Heart left ventricle (tissue), 16 donors: ENCODE measurements around the gene PHB1. TPM values are rescaled to one million over a fixed set of nuclear protein-coding genes. Genes with fewer than 3 reads are reported as not detected.

Source experiments
- ATAC-seq, 4 donors: fragments of 200-7000 bp; cut with Tn5 transposase; one replicate each; pipeline ENCODE4 v1.9.1; 2020 to 2022; ENCODE audit warnings: moderate library complexity in 4 of 4, mild to moderate bottlenecking in 3 of 4, moderate number of reproducible peaks in 1 of 4
- DNase-seq, 5 donors: peaks; one replicate each; pipeline ENCODE4 v3.0.0-alpha.2; 2020
- H3K27ac ChIP-seq, 12 donors: fragments of 200-600 bp; sonication (generic) in 4 of 12; one replicate each; pipeline versions ENCODE4 v1.5.0 to v1.8.0; 2016 to 2022; ENCODE audit warnings: mild to moderate bottlenecking in 2 of 12
- H3K27me3 ChIP-seq, 9 donors: fragments of 200-600 bp; sonication (generic) in 2 of 9; one replicate each; pipeline versions ENCODE4 v1.5.1 to v1.8.0; 2016 to 2022; ENCODE audit warnings: mild to moderate bottlenecking in 3 of 9
- H3K36me3 ChIP-seq, 9 donors: fragments of 200-600 bp; sonication (generic) in 2 of 9; one replicate each; pipeline versions ENCODE4 v1.5.0 to v1.8.0; 2018 to 2022; ENCODE audit warnings: mild to moderate bottlenecking in 2 of 9
- H3K4me1 ChIP-seq, 12 donors: fragments of 200-600 bp; sonication (generic) in 4 of 12; one replicate each; pipeline versions ENCODE4 v1.5.0 to v1.8.0; 2016 to 2022; ENCODE audit warnings: mild to moderate bottlenecking in 3 of 12
- H3K4me3 ChIP-seq, 12 donors: fragments of 200-600 bp; sonication (generic) in 4 of 12; one replicate each; pipeline versions ENCODE4 v1.5.0 to v1.8.0; 2017 to 2022; ENCODE audit warnings: mild to moderate bottlenecking in 9 of 12, moderate library complexity in 4 of 12
- H3K9me3 ChIP-seq, 12 donors: fragments of 200-600 bp; sonication (generic) in 4 of 12; one replicate each; pipeline versions ENCODE4 v1.5.0 to v1.8.0; 2016 to 2022; ENCODE audit warnings: mild to moderate bottlenecking in 1 of 12
- CTCF ChIP-seq, 12 donors: fragments of 200-600 bp; sonication (generic) in 4 of 12; IDR thresholded peaks; one replicate each; pipeline versions ENCODE4 v1.5.0 to v1.8.0; 2018 to 2022; ENCODE audit warnings: antibody characterized with exemption in 12 of 12, mild to moderate bottlenecking in 5 of 12
- POLR2A ChIP-seq, 2 donors: fragments of 450-650 bp; IDR thresholded peaks; one replicate each; pipeline ENCODE4 v1.6.1; 2017; ENCODE audit warnings: antibody characterized with exemption in 2 of 2, mild to moderate bottlenecking in 2 of 2, moderate library complexity in 2 of 2
- WGBS, 4 donors: extraction: QIAGEN DNeasy Blood & Tissue Kit in 2 of 4; methylation state at CpG; one replicate each; pipeline versions ENCODE4 v1.1.5 to v1.1.7; 2013 to 2018; 5-methylcytosine and 5-hydroxymethylcytosine counted together
- intact Hi-C, 10 donors: fragments of 100-400 bp; cut with DNase I; formaldehyde crosslinking; loops; one replicate each; pipeline versions ENCODE4 v1.11.1 to v1.14.2; 2022
- polyA plus RNA-seq, 2 donors: library from polyadenylated mRNA; stranded (reverse); fragments of 200-250 nt; gene quantifications; one replicate each; pipeline ENCODE4 v1.2.3, GENCODE V29; 2013
- total RNA-seq, 9 donors: library from RNA; depleted of rRNA in 2 of 9; stranded (reverse); fragments of >200 nt in 2 of 9; fragmentation: NEBNext Ultra II Directional in 3 of 9; extraction: Animal tissue kit (Norgen Biotek cat#: 25700) in 3 of 9; gene quantifications; one replicate each; pipeline versions ENCODE4 v1.1.0 to v1.2.4, GENCODE V29; 2016 to 2023
- donor health status: ischemic (EF 13 %, LVEDD 7.1; RV severe dilation, severe dysfunction).
- donor health status: healthy with polysubstance abuse.
- donor health status: DM: no; HTN: yes; CAD: no.
- donor health status: DM: no; HTN: no; CAD: no.
- donor health status: ischemic (EF 25% LVEDD 6.9; RV normal size, moderate dysfunction).
- donor health status: ischemic (EF 25% LVEDD 5.7; RV mildly dilated, moderate dysfunction).
- donor health status: healthy.
- donor health status: DM: yes; HTN: yes; CAD: no.
- donor health status: ischemic (EF 35%, LVEDD 5.7; RV mildly dilated, moderate dysfunction).
- donor health status: nonischemic (EF 11% LVEDD 7.7; RV severe dilation, severe dysfunction).
- donor health status: DM: yes; HTN: yes; CAD: no.
- donor health status: PGD.
- donor health status: ischemic (EF 29% LVEDD 5.4; RV normal size, mild dysfunction).
- donor health status: nonischemic (EF 23%, LVEDD 6.1; RV moderate dilation, normal function).

Gene PHB1
- total and polyA plus RNA-seq, 11 donors: 125 to 328 (median 211) TPM

DNA sequence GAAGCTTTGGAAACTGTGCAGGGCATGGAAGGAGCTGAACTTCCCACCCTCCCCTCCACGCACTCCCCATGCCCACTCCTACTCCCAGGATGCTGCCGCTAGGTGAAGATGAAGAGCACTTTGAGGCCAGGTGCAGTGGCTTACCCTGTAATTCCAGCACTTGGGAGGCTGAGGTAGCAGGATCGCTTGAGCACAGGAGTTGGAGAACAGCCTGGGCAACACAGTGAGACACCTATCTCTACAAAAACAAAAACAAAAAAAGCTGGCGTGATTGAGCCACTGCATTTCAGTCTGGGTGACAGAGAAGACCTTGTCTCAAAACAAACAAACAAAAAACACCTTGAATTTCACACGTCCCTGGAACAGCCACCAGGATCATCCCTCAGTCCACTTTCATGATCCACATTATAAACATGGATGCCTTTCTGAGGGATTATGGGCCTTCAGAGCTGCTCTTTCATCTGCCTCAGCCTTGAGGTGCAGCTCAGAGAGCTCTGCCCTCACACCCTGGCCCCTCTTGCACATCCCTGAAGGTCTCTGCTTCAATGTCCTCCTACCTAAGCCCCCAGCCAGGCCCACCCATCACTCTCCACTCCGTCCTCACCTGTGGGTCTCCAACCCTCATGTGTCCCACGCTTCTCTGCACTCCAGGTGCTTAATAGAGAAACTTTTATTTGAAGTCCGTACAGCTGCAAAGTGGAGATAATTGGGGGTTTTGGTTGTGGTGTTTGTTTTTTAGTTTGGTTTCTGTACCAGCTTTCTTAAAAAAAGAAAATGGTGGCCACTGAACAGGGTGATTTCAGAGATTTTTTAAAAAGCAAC lies 25.8 kb downstream of the PHB1 start:
- Histone ChIP-seq H3K27me3 (no peaks in the 10 kb centered on the region), H3K36me3 (no peaks in the 10 kb centered on the region), H3K4me3 (peak overlapping the region in 1 of 12 donors; percentile 8), H3K4me1 (peaks cover 0 to 55% (median 2%) of the 10 kb centered on the region in 12 donors), H3K9me3 (no peaks in the 10 kb centered on the region), H3K27ac (peak overlapping the region in 1 of 12 donors; percentile 92)
- no peak for DNase-seq
- TF ChIP-seq POLR2A (IDR thresholded peaks at IDR 0.05): no peak
- no peak for TF ChIP-seq CTCF (IDR thresholded peaks at IDR 0.05)
- ATAC-seq: no peak
- 91 to 97% (median 94%) methylated on average over 7 to 8 of the region's 8 CpGs for WGBS, 4 donors
- intact Hi-C loops: no loop called here

GRCh38 chr17:49388290-49388640 lies 26.4 kb downstream of the PHB1 start:
- Histone ChIP-seq H3K27ac (peak overlapping the region in 1 of 12 donors; percentile 92), H3K4me3 (peak overlapping the region in 1 of 12 donors; percentile 8), H3K9me3 (no peaks in the 10 kb centered on the region), H3K4me1 (peaks cover 0 to 49% (median 2%) of the 10 kb centered on the region in 12 donors), H3K36me3 (no peaks in the 10 kb centered on the region), H3K27me3 (no peaks in the 10 kb centered on the region)
- ATAC-seq: no peak
- intact Hi-C loops: no loop called here
- DNase-seq: no peak
- TF ChIP-seq POLR2A (IDR thresholded peaks at IDR 0.05): no peak
- TF ChIP-seq CTCF (IDR thresholded peaks at IDR 0.05): no peak
- WGBS, 4 donors: 81 to 88% (median 85%) methylated on average over 6 of the region's 6 CpGs

DNA sequence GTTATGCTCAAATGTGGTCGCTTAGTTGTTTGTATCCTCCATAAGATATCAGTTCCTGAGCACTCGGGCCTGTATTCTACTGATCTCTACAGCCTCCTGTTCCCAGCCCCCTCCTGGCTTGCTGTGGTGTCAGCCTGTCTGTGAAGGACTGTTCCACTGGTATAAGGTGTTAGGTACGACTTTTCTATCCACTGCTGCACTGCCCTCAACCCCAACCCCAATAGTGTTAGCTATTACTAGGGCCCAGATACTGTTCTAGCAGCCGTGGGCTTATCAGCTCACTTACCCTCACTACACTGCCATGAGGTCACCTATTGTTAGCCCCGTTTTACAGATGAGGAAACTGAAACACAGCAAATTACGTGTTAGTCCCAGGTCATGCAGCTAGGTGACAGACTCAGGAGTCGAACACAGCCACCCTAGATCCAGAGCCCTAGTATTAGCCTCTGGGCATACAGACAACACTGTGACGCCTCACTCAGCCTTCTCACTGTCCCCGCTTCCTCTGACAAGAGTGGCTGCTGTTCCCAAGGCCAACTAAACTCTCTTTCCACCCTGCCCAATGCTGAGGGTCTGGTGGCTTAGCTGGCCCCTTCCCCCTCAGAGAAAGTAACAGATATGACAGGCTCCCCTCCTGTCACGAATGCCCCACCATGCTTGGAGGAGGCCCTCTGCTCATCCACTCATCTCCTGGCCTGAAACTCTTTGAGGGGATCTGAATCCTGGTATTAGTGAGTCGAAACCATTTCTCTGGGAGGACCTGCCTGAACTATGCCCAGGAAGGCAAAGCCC lies 27.0 kb downstream of the PHB1 start:
- Histone ChIP-seq H3K9me3 (no peaks in the 10 kb centered on the region), H3K27me3 (no peaks in the 10 kb centered on the region), H3K36me3 (no peaks in the 10 kb centered on the region), H3K27ac (peak overlapping the region in 1 of 12 donors; percentile 92), H3K4me1 (peaks cover 0 to 45% (median 2%) of the 10 kb centered on the region in 12 donors), H3K4me3 (no peak overlapping the region)
- ATAC-seq: no peak
- intact Hi-C loops: no loop called here
- 80 to 88% (median 86%) methylated on average over 8 to 11 of the region's 11 CpGs for WGBS, 4 donors
- TF ChIP-seq POLR2A (IDR thresholded peaks at IDR 0.05): no peak
- no peak for TF ChIP-seq CTCF (IDR thresholded peaks at IDR 0.05)
- no peak for DNase-seq

DNA sequence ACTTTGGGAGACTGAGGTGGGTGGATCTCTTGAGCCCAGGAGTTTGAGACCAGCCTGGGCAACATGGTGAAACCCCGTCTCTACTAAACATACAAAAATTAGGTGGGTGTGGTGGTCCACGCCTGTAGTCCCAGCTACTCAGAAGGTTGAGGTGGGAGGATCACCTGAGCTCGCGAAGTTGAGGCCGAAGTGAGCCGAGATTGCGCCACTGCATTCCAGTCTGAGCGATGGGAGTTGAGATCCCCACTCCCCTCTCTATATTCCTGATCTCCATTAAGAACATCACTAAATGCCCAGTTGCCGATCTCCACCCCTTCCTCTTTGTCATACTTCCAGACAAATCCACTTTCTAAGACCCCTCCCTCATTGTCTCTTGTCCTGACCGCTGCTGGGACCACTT lies 28.3 kb downstream of the PHB1 start:
- H3K4me3 ChIP-seq: no peak overlapping the region
- no peaks in the 10 kb centered on the region for H3K9me3 ChIP-seq
- H3K4me1 ChIP-seq: peaks cover 0 to 41% (median 2%) of the 10 kb centered on the region in 12 donors
- no peaks in the 10 kb centered on the region for H3K27me3 ChIP-seq
- intact Hi-C loops: no loop called here
- no peak for DNase-seq
- H3K27ac ChIP-seq: no peak overlapping the region
- no peak for ATAC-seq
- WGBS, 4 donors: 87 to 93% (median 91%) methylated on average over 10 of the region's 10 CpGs
- TF ChIP-seq CTCF (IDR thresholded peaks at IDR 0.05) (no peak), POLR2A (IDR thresholded peaks at IDR 0.05) (no peak)
- no peaks in the 10 kb centered on the region for H3K36me3 ChIP-seq
